K562 (cell line): ENCODE measurements around the gene PPFIA3. TPM values are rescaled to one million over a fixed set of nuclear protein-coding genes. Genes with fewer than 3 reads are reported as not detected.

Experiments
- ATAC-seq: fragments of 200-7000 bp; cut with Tn5 transposase; 3 replicates; pipeline ENCODE4 v1.9.1; 2020; ENCODE audit warnings: moderate library complexity
- BruUV-seq: library from RNA; stranded (reverse); fragments of 400-500 nt; replicated peaks from 2 replicates; lab custom pipeline; 2021; lab: Mats Ljungman, UMichigan
- CTCF ChIA-PET: fragments of 300-600 bp; formaldehyde crosslinking; extraction: SDS; loops from one replicate; lab custom pipeline; 2021; ENCODE audit warnings: low intra/inter-chr PET ratio; lab: Yijun Ruan, JAX
- POLR2A ChIA-PET: fragments of 300-600, 350-650 bp; sonication (Branson Sonifier 250); formaldehyde crosslinking; extraction: SDS; loops from one replicate; lab custom pipeline; 2021; ENCODE audit warnings: antibody characterized with exemption, inconsistent platforms; lab: Yijun Ruan, JAX
- DNase-seq, 4 experiments: peaks; one replicate each; pipeline versions ENCODE4 v3.0.0 to v3.0.0-alpha.2; 2011 to 2018; ENCODE audit warnings: low spot score in 3 of 4, mixed read lengths in 3 of 4; ENCODE audit errors: extremely low read depth in 1 of 4
- FAIRE-seq: peaks from 2 replicates; lab custom pipeline; 2011; peaks lifted over from hg19 to GRCh38; lab: Jason Lieb, UNC
- H2AFZ ChIP-seq: 2 replicates; pipeline ENCODE4 v1.6.0; 2011; ENCODE audit warnings: low read depth, low read length, control low read depth, inconsistent platforms
- H3K27ac ChIP-seq: fragments of 200-600 bp; 3 replicates; pipeline ENCODE4 v1.8.0; 2011; ENCODE audit warnings: low read depth, mild to moderate bottlenecking, control low read depth, inconsistent platforms, low read length, moderate library complexity, mixed read lengths; ENCODE audit errors: extremely low read depth
- H3K27me3 ChIP-seq, 2 experiments: fragments of 300-600 bp in 1 of 2; 2 replicates in 1 of 2; 3 replicates in 1 of 2; pipeline versions ENCODE4 v1.6.0 to v1.8.0; 2011; ENCODE audit warnings: inconsistent platforms in 2 of 2, low read length in 2 of 2, mild to moderate bottlenecking in 1 of 2, mixed read lengths in 1 of 2, moderate library complexity in 1 of 2; ENCODE audit not compliant: control insufficient read depth in 2 of 2, insufficient read depth in 2 of 2
- H3K36me3 ChIP-seq: fragments of 300-600 bp; 3 replicates; pipeline ENCODE4 v1.8.0; 2011; ENCODE audit warnings: mild to moderate bottlenecking, low read length, inconsistent platforms; ENCODE audit not compliant: control insufficient read depth, insufficient read depth
- H3K4me1 ChIP-seq, 2 experiments: fragments of 200-600 bp in 1 of 2; replicated peaks in 1 of 2; 2 replicates in 1 of 2; 3 replicates in 1 of 2; pipeline versions ENCODE4 v1.5.1 to v1.8.0; 2011; ENCODE audit warnings: inconsistent platforms in 2 of 2, low read length in 2 of 2, mild to moderate bottlenecking in 1 of 2, mixed read lengths in 1 of 2, moderate library complexity in 1 of 2; ENCODE audit not compliant: control insufficient read depth in 2 of 2, insufficient read depth in 2 of 2
- H3K4me2 ChIP-seq: 2 replicates; pipeline ENCODE4 v1.6.1; 2011; ENCODE audit warnings: low read length, control low read depth, inconsistent platforms, mixed read lengths; ENCODE audit not compliant: insufficient read depth
- H3K4me3 ChIP-seq: fragments of 200-600 bp; sonication (generic), shearing (Covaris generic); 2 replicates; pipeline ENCODE4 v1.5.1; 2016; ENCODE audit warnings: control low read depth, inconsistent platforms
- H3K79me2 ChIP-seq: fragments of 200-600 bp; 3 replicates; pipeline ENCODE4 v1.8.0; 2011; ENCODE audit warnings: low read length, inconsistent platforms; ENCODE audit not compliant: control insufficient read depth, insufficient read depth
- H3K9ac ChIP-seq, 2 experiments: 2 replicates each; pipeline versions ENCODE4 v1.6.0 to v1.6.1; 2011; ENCODE audit warnings: low read depth in 2 of 2, low read length in 2 of 2, control low read depth in 1 of 2, inconsistent platforms in 1 of 2, mild to moderate bottlenecking in 1 of 2, mixed read lengths in 1 of 2; ENCODE audit not compliant: insufficient read depth in 1 of 2
- H3K9me1 ChIP-seq: one replicate; pipeline ENCODE4 v1.6.0; 2011; ENCODE audit warnings: inconsistent platforms, mild to moderate bottlenecking, low read length, moderate library complexity; ENCODE audit not compliant: control insufficient read depth, insufficient read depth
- H3K9me3 ChIP-seq: replicated peaks from 2 replicates; pipeline ENCODE4 v1.5.1; 2011; ENCODE audit warnings: low read depth, low read length, inconsistent platforms; ENCODE audit not compliant: control insufficient read depth, insufficient read depth
- H4K20me1 ChIP-seq: replicated peaks from 2 replicates; pipeline ENCODE4 v1.6.1; 2011; ENCODE audit warnings: low read length, inconsistent platforms, mixed read lengths; ENCODE audit not compliant: control insufficient read depth, insufficient read depth
- EP300 ChIP-seq: IDR thresholded peaks from 2 replicates; pipeline ENCODE4 v1.6.1; 2012; ENCODE audit warnings: low read length, improper control_type of control experiment
- GTF2B ChIP-seq: IDR thresholded peaks from 2 replicates; pipeline ENCODE4 v1.6.1; 2011; ENCODE audit not compliant: insufficient read length; ENCODE audit errors: extremely low read depth
- LARP7 ChIP-seq: fragments of 450-650 bp; IDR thresholded peaks from 2 replicates; pipeline ENCODE4 v1.6.1; 2016
- MAX ChIP-seq: sonication (generic); formaldehyde crosslinking; IDR thresholded peaks from 2 replicates; pipeline ENCODE4 v1.9.0; 2022; ENCODE audit warnings: mild to moderate bottlenecking, missing genetic modification reagents
- NUFIP1 ChIP-seq: fragments of 450-650 bp; IDR thresholded peaks from 2 replicates; pipeline ENCODE4 v1.6.1; 2018; ENCODE audit not compliant: partially characterized antibody
- POLR2G ChIP-seq: fragments of 200-400 bp; formaldehyde crosslinking; IDR thresholded peaks from 2 replicates; pipeline ENCODE4 v1.6.1; 2017; ENCODE audit warnings: low read depth, mild to moderate bottlenecking, antibody characterized with exemption, low read length, moderate library complexity
- SNRNP70 ChIP-seq: fragments of 200-400 bp; formaldehyde crosslinking; optimal IDR thresholded peaks from 2 replicates; pipeline ENCODE3; 2017; ENCODE audit warnings: low read depth, low read length
- U2AF1 ChIP-seq: fragments of 200-400 bp; formaldehyde crosslinking; optimal IDR thresholded peaks from 2 replicates; pipeline ENCODE3; 2017; ENCODE audit warnings: mild to moderate bottlenecking, low read depth, low read length, moderate library complexity
- ZBTB12 ChIP-seq: fragments of 250-450 bp; sonication (Bioruptor Pico); IDR thresholded peaks from 2 replicates; pipeline ENCODE4 v1.4.0; 2020
- ZNF12 ChIP-seq: sonication (generic); formaldehyde crosslinking; IDR thresholded peaks from 2 replicates; pipeline ENCODE4 v1.4.0; 2020; ENCODE audit warnings: mild to moderate bottlenecking, missing genetic modification reagents
- WGBS: fragments of 100-300 bp; shearing (Covaris generic); methylation state at CpG from one replicate; pipeline ENCODE4 v1.1.6; 2016; ENCODE audit warnings: low coverage, mixed read lengths; ENCODE audit not compliant: insufficient coverage; ENCODE audit errors: missing lambda C conversion rate; 5-methylcytosine and 5-hydroxymethylcytosine counted together
- in situ Hi-C: fragments of 300-500 bp; cut with MboI; formaldehyde crosslinking; loops from 4 replicates; pipeline ENCODE4 v1.15.0; 2018; ENCODE audit warnings: inconsistent platforms, mixed read lengths
- intact Hi-C: fragments of 100-400 bp; cut with micrococcal nuclease; formaldehyde crosslinking; loops from 2 replicates; pipeline ENCODE4 v1.14.2; 2022
- polyA plus RNA-seq, 8 experiments: library from polyadenylated mRNA; depleted of rRNA in 4 of 8; stranded (reverse) in 5 of 8; unstranded in 3 of 8; fragments of >200 nt; fragmentation: Nextera tagmentation in 2 of 8; fragmentation: Illumina TruSeq in 1 of 8; extraction: Ambion mirVana in 2 of 8; extraction: Trizol in 1 of 8; gene quantifications; 2 replicates each; pipeline versions ENCODE4 v1.2.1 to v1.2.3, GENCODE V29; 2011 to 2014; ENCODE audit warnings: inconsistent platforms in 1 of 8, missing spikeins in 1 of 8
- total RNA-seq, 7 experiments: library from RNA; depleted of rRNA in 6 of 7; stranded (reverse); fragments of >200 nt in 6 of 7; fragmentation: Illumina TruSeq in 2 of 7; extraction: Trizol in 2 of 7; gene quantifications; 2 replicates each; pipeline versions ENCODE4 v1.2.1 to v1.2.3, GENCODE V29; 2011 to 2021; ENCODE audit warnings: low replicate concordance in 1 of 7

The PPFIA3 gene
- total and polyA plus RNA-seq, 9 of the 15 experiments (the other 6 are each of a cell fraction or from before 2014, with no cell fraction given) = 0.10 to 53.0 (median 17.6) TPM

- ChIA-PET POLR2A (no interaction called here), CTCF (no interaction called here)
- FAIRE-seq = no peak
- H3K9me1 ChIP-seq = no peaks in the 10 kb centered on the region
- TF ChIP-seq U2AF1 (no peak), LARP7 (no peak), MAX (CRISPR knock-in tag) (0 out of 2 replicates have a peak, but pooled peaks have one; percentile 20), POLR2G (0 out of 2 replicates have a peak, but pooled peaks have one; percentile 25), NUFIP1 (no peak)
- no TSS peak for BruUV-seq
- H3K9me3 ChIP-seq = no peaks in the 10 kb centered on the region
- WGBS = 87% methylated on average over 8 of the region's 10 CpGs
- no peak overlapping the region for H3K4me2 ChIP-seq
- H3K79me2 ChIP-seq = no peaks in the 10 kb centered on the region; the same call in 2 of the 3 replicates
- DNase-seq = no peak
- no peak for ATAC-seq
- H2AFZ ChIP-seq = no peak overlapping the region
- intact Hi-C loops = no loop called here
- H3K27me3 ChIP-seq = no peaks in the 10 kb centered on the region
- H3K4me3 ChIP-seq = no peak overlapping the region
- no peak overlapping the region for H3K27ac ChIP-seq
- peaks cover 46% of the 10 kb centered on the region; the same call in 2 of the 3 replicates for H3K36me3 ChIP-seq
- H4K20me1 ChIP-seq = no peaks in the 10 kb centered on the region
- H3K4me1 ChIP-seq = peaks cover 9 to 51% of the 10 kb centered on the region in 2 experiments; a peak in 3 of 5 replicates
- peak overlapping the region in 1 of 2 experiments; percentile 54; a peak in 1 of 4 replicates for H3K9ac ChIP-seq
- in situ Hi-C loops = no loop called here
These were observed 17.4 kb downstream of the PPFIA3 start for GRCh38 chr19:49136771-49137171.

- H3K4me3 ChIP-seq = no peak overlapping the region
- TF ChIP-seq GTF2B (no peak), EP300 (no peak), SNRNP70 (no peak), ZBTB12 (CRISPR knock-in tag) (no peak), ZNF12 (CRISPR knock-in tag) (no peak)
- TF ChIP-seq, all 486 proteins: peak for 0
- WGBS = 96% methylated on average over 7 of the region's 7 CpGs
- Histone ChIP-seq H4K20me1 (no peaks in the 10 kb centered on the region), H3K36me3 (peaks cover 9% of the 10 kb centered on the region; the same call in 1 of the 3 replicates), H3K27ac (no peak overlapping the region), H3K9me3 (no peaks in the 10 kb centered on the region), H3K27me3 (no peaks in the 10 kb centered on the region), H3K79me2 (no peaks in the 10 kb centered on the region), H3K4me1 (peaks cover 11 to 37% of the 10 kb centered on the region in 2 experiments; a peak in 4 of 5 replicates), H2AFZ (no peak overlapping the region), H3K9ac (no peak overlapping the region; a peak in 1 of 4 replicates), H3K4me2 (no peak overlapping the region), H3K9me1 (no peaks in the 10 kb centered on the region)
- DNase-seq = no peak
- BruUV-seq = no TSS peak
- POLR2A ChIA-PET = interaction anchor here (0.5 to 1.3 kb wide), 3 partner anchors 11 to 68 kb away, joined by 3 read pairs; no protein-coding TSS in a partner anchor
- no peak for FAIRE-seq
- in situ Hi-C loops = no loop called here
- CTCF ChIA-PET = no interaction called here
- no peak for ATAC-seq
- intact Hi-C loops = no loop called here
These were observed 21.6 kb downstream of the PPFIA3 start for GRCh38 chr19:49140951-49141350.
